Activated T-cell treated with anti-CD3 and anti-CD28 coated beads, Interleukin-2, amount 50 U/mL, for 72 hours (primary cell): ENCODE data around the gene TBC1D2B. TPM values are rescaled to one million over a fixed set of nuclear protein-coding genes. Genes with fewer than 3 reads are reported as not detected.

Source experiments
- ATAC-seq, 2 donors: fragments of 150-1000 bp; cut with Tn5 transposase; replicated peaks in 1 of 2; 2 replicates each; pipeline ENCODE4 v1.10.0; 2021; ENCODE audit warnings: moderate library complexity in 2 of 2, mild to moderate bottlenecking in 1 of 2
- DNase-seq, 2 donors: peaks; one replicate each; pipeline ENCODE4 v3.0.0; 2021 to 2022; ENCODE audit warnings: mixed read lengths in 1 of 2
- H3K27ac Mint-ChIP-seq: one replicate; pipeline ENCODE4 v1.8.0; 2022; ENCODE audit warnings: mild to moderate bottlenecking, moderate library complexity, mixed read lengths
- H3K27me3 Mint-ChIP-seq: one replicate; pipeline ENCODE4 v1.8.0; 2022; ENCODE audit warnings: low read depth, mixed read lengths
- H3K36me3 Mint-ChIP-seq, 2 donors: one replicate each; pipeline ENCODE4 v1.8.0; 2022; ENCODE audit warnings: mixed read lengths in 2 of 2, mild to moderate bottlenecking in 1 of 2; ENCODE audit not compliant: insufficient read depth in 2 of 2
- H3K4me1 Mint-ChIP-seq: one replicate; pipeline ENCODE4 v1.8.0; 2022; ENCODE audit warnings: low read depth, mixed read lengths
- H3K4me3 Mint-ChIP-seq, 2 donors: one replicate each; pipeline ENCODE4 v1.8.0; 2022; ENCODE audit warnings: mild to moderate bottlenecking in 2 of 2, mixed read lengths in 2 of 2, moderate library complexity in 2 of 2
- H3K9me3 Mint-ChIP-seq, 2 donors: one replicate each; pipeline ENCODE4 v1.8.0; 2022; ENCODE audit warnings: mixed read lengths in 2 of 2
- total RNA-seq, 2 donors: library from RNA; stranded (reverse); gene quantifications; one replicate each; pipeline ENCODE4 v1.2.3, GENCODE V29; 2022

The TBC1D2B gene
- total RNA-seq, 2 donors from 2014 or later: 67.8 to 75.0 TPM

DNA sequence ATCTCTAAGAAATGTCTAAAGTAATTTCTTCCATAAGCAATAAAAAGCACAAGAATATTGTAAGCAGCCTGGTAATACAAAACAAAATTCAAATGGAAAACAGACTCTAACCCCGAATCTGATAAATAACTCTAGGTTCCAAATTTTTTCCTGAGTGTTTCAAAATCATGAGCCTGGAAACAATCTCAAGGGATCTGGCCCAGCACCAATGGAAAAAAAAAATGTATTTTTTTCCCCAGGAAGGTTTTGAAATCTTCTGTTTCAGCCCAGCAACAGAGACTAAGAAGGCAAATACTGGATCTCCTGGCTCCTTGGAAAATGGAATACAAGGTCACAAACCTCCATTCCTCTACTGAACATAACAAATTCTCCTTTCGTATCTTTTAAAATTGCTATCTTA, 13.0 kb downstream of the TBC1D2B start:
- Mint-ChIP-seq H3K27ac (no peak overlapping the region), H3K4me3 (no peak overlapping the region), H3K36me3 (no peaks in the 10 kb centered on the region), H3K27me3 (no peaks in the 10 kb centered on the region), H3K9me3 (no peaks in the 10 kb centered on the region), H3K4me1 (peaks cover 17% of the 10 kb centered on the region)
- ATAC-seq (no peak), DNase-seq (no peak)

DNA sequence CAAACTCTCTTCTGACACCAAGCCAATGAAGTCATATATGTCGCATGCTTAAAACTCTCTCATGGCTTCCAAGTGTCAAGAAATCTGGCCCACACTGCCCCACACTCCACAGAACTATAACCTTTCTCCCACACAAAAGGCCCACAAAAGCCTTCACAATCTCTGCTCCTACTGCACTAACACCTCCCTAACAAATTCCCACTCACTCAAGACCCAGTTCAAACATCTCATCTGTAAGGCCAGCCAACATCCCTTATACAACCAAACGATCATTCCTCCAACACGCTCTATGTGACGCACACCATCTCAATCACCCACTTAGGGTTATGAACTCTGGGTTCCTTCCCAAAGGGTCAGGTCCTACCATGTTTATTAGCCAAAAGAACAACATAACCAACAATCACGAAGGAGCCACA, 13.5 kb downstream of the TBC1D2B start:
- Mint-ChIP-seq H3K27me3 (no peaks in the 10 kb centered on the region), H3K4me3 (no peak overlapping the region), H3K4me1 (peaks cover 22% of the 10 kb centered on the region), H3K27ac (no peak overlapping the region), H3K36me3 (no peaks in the 10 kb centered on the region), H3K9me3 (no peaks in the 10 kb centered on the region)
- no peak for DNase-seq
- ATAC-seq: no peak

DNA sequence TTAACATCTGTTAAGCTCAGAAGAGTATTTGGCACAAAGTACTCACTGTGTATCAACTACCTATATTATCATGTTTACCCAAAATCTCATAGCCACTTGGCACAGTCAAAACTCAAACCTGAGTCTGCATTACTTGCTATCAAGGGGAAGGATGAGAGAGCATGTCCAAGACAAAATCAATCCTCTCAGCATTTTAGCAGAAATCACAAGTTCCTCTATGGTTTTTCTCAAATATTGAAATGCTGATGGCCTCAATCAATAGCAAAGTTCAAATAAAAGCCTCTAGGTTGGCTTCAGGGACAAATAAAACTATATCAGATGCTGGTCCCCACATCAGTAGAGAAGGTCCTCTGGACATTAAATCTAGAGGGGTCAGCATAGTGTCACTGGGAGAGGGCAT, 14.3 kb downstream of the TBC1D2B start:
- Mint-ChIP-seq H3K27ac (peak overlapping the region; percentile 74), H3K9me3 (no peaks in the 10 kb centered on the region), H3K27me3 (no peaks in the 10 kb centered on the region), H3K36me3 (no peaks in the 10 kb centered on the region), H3K4me3 (peak overlapping the region; percentile 29 to 58), H3K4me1 (peaks cover 30% of the 10 kb centered on the region)
- DNase-seq: no peak
- peak in 1 of 2 donors; percentile 13 for ATAC-seq

DNA sequence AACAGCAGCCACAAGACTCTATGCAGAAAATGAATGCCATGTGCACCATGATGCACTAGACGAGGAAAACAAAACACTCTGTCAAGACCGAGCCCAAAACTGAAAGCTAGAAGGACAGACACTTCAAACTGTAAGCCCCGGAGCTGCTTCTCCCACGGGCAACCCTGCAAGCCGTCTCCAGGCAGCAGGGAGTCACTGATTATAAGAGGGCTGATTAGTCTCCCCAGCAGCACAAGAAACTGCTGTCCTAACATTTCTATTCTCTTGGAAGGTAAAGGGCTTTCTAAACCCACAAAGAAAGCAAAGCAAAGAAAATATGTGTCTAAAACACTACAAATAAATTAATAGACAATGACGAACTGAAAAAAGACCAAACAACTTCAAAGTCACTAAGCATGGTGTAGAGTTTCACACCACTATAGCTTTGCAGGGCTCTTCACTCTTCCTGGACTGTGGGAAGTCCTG, 15.5 kb downstream of the TBC1D2B start:
- H3K36me3 Mint-ChIP-seq: no peaks in the 10 kb centered on the region
- peaks cover 42% of the 10 kb centered on the region for H3K4me1 Mint-ChIP-seq
- ATAC-seq: peak; percentile 54 to 66
- H3K27me3 Mint-ChIP-seq: no peaks in the 10 kb centered on the region
- peak overlapping the region; percentile 45 for H3K27ac Mint-ChIP-seq
- peak; percentile 37 to 39 for DNase-seq
- no peaks in the 10 kb centered on the region for H3K9me3 Mint-ChIP-seq
- peak overlapping the region; percentile 79 for H3K4me3 Mint-ChIP-seq

DNA sequence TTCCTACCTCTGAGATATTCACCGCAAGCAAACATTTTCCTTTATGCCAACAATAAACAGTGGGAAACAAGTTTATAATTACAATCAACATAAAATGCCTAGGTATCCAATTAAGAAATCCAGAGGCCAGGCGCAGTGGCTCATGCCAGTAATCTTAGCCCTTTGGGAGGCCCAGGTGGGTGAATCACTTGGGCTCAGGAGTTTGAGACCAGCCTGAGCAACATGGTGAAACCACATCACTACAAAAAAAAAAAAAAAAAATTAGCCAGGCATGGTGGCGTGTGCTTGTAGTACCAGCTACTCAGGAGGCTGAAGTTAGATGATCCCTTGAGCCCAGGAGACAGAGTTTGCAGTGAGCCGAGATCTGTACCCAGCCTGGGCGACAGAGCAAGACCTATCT, 17.3 kb downstream of the TBC1D2B start:
- no peaks in the 10 kb centered on the region for H3K9me3 Mint-ChIP-seq
- peak overlapping the region; percentile 7 to 37 for H3K4me3 Mint-ChIP-seq
- no peaks in the 10 kb centered on the region for H3K27me3 Mint-ChIP-seq
- peak; percentile 59 to 71 for ATAC-seq
- peak overlapping the region; percentile 46 for H3K27ac Mint-ChIP-seq
- H3K36me3 Mint-ChIP-seq: no peaks in the 10 kb centered on the region
- peaks cover 60% of the 10 kb centered on the region for H3K4me1 Mint-ChIP-seq
- DNase-seq: peak in 1 of 2 donors; percentile 55

DNA sequence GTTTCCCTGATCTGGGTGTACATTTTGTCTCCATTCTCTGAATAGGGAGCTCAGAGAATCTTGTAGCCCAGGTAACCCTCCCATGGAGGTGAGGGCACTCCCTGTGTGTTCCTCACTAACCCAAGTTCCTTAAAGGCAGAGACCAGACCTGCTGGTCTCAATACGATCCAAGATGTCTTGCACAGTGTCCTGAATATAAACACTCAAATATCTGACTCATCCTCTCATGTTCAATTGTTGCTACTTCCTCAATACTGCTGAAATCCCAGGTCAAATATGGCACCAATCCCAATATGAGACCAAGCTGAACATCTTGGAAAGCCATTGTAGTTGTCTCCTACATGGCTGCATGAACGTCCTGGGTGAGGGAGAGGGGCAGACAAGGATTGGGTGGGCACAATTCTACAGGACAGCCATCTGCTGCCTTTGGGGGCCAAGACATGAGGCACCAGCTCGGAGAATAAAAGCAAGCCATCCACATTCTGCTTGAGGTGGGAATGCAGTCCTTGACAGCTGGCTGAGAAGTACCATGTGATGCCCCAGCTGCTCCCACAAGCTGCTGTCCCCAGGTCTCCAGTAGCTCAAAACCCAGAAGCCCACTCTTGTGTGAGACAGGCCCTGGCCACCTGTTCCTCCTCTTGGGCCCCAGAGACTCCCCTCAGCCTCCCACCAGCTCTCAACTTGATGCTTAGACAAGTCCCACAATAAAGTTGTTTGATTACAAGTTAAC, 18.2 kb downstream of the TBC1D2B start:
- H3K27ac Mint-ChIP-seq: peak overlapping the region; percentile 46

DNA sequence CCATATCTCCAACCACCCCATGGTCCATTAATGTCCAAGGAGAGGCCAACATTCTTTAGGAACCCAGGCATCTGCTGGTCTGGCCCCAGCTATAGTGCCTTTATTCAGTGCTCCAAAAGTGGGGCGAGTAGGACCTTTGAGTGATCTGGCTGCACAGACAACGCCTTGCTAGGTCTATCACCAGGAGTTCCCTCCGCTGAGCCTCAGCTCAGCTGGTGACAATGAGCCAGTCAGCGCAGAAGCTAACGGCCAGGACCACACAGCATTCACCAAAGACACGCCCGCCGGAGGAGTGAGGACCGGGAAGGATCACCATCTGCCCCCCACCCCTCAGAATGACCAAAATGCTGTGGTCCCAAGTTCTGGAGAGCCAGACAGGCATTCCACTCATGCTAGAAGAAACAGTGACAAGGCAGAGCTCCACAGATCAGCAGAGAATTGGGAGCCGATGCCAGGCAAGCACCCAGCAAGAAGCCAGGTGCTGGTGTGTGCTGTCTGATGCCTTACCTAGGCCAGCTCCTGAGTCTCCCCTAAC, 19.0 kb downstream of the TBC1D2B start:
- ATAC-seq: no peak
- Mint-ChIP-seq H3K9me3 (no peaks in the 10 kb centered on the region), H3K27me3 (no peaks in the 10 kb centered on the region), H3K4me3 (no peak overlapping the region), H3K27ac (no peak overlapping the region), H3K4me1 (peaks cover 75% of the 10 kb centered on the region), H3K36me3 (peaks cover 0 to 4% of the 10 kb centered on the region in 2 donors)
- DNase-seq: no peak

More for the DNA sequence above, 18.2 kb downstream of the TBC1D2B start:
- peak overlapping the region; percentile 9 to 16 for H3K4me3 Mint-ChIP-seq
- no peaks in the 10 kb centered on the region for H3K9me3 Mint-ChIP-seq
- H3K36me3 Mint-ChIP-seq: peaks cover 0 to 4% of the 10 kb centered on the region in 2 donors
- DNase-seq: no peak
- H3K4me1 Mint-ChIP-seq: peaks cover 66% of the 10 kb centered on the region
- H3K27me3 Mint-ChIP-seq: no peaks in the 10 kb centered on the region
- no peak for ATAC-seq

DNA sequence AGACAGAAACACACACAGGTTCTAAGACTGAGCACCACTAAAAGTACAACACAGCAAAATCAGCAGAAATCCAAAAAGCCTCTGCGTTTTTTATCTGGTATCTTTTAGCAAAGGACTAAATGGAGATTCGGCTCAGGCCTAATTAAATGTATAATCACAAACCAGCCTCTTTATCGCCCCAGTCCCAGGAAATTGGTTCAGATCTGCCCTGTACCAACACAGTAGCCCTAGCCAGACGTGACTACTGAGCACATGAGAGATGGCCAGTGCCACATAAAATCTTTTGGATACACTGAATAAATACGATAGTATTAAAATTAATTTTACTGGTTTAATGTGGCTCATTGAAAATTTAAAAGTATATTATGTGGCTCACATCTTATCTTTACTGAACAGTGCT, 19.7 kb downstream of the TBC1D2B start:
- Mint-ChIP-seq H3K4me3 (no peak overlapping the region), H3K9me3 (no peaks in the 10 kb centered on the region), H3K36me3 (peaks cover 0 to 9% of the 10 kb centered on the region in 2 donors), H3K27me3 (no peaks in the 10 kb centered on the region), H3K27ac (peak overlapping the region; percentile 61), H3K4me1 (peaks cover 81% of the 10 kb centered on the region)
- DNase-seq: no peak
- ATAC-seq: no peak

DNA sequence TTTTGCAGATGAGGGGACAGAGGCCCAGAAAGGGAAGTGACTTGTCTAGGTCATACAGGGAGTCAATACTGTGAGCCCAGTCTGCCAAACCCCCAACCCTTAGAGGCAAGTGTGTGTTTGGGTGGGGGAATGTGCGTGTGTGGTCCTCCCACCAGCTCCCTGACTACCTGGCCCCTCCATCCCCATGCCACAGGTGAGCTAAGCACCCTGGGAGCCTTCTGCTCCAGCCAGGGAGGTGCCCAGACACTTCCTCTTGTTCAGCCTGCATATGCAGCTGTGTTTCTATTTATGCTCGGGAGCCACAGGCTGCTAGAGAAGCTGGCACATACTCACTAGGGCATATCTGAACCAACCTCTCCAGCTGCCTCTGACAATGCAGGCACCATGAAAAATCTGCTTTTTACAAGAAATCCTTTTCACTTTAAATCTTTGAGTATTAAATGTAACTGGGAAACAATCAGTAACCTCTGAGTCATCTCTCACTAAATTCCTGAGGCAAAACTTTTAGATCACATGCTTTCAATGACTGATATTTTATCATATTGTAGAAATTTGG, 20.7 kb downstream of the TBC1D2B start:
- no peaks in the 10 kb centered on the region for H3K27me3 Mint-ChIP-seq
- H3K4me1 Mint-ChIP-seq: peaks cover 91% of the 10 kb centered on the region
- ATAC-seq: peak; percentile 15 to 25
- peak overlapping the region; percentile 72 for H3K27ac Mint-ChIP-seq
- no peak for DNase-seq
- peak overlapping the region; percentile 43 to 58 for H3K4me3 Mint-ChIP-seq
- no peaks in the 10 kb centered on the region for H3K9me3 Mint-ChIP-seq
- peaks cover 0 to 11% of the 10 kb centered on the region in 2 donors for H3K36me3 Mint-ChIP-seq

DNA sequence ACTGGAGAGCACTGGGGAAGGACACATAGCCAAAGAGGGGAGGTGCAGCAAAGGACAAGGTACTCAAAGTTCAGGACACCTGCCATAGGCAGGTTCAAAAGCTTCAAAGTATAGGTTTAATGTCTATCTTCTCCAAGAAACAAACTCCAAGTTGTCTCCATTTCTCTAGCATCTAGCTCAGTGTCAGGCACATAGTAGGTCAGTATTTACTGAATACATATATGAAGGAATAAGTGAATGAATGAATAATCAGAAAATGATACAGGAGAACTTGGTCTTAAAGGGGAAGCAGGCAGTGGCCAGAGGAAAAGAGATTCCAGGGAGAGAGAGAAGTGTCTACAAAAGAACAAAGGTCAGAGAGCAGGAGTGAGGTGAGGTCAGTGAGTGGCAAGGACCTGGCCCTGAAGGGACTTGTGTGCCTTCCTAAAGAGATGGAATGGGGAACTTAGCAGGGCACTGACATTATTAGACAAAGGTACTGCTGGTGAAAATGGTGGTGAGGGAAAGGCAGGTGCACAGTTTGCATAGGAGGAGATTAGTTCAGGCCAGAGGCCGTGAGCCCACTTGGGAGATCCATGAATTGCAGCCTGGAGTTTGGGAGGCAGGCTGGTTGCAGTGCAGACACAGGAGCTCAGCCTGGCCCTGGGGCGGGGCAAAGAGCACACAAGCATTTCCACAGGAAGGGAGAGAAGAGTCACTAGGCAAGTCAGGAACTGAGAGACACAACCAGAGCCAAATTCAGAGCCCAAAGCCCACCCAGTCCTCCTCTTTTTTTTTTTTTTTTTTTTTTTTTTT, 21.4 kb downstream of the TBC1D2B start:
- Mint-ChIP-seq H3K9me3 (no peaks in the 10 kb centered on the region), H3K36me3 (peaks cover 0 to 11% of the 10 kb centered on the region in 2 donors), H3K4me3 (peak overlapping the region; percentile 7 to 58), H3K4me1 (peaks cover 97% of the 10 kb centered on the region), H3K27ac (peak overlapping the region; percentile 80), H3K27me3 (no peaks in the 10 kb centered on the region)
- ATAC-seq: peak in 1 of 2 donors; percentile 17
- DNase-seq: no peak

DNA sequence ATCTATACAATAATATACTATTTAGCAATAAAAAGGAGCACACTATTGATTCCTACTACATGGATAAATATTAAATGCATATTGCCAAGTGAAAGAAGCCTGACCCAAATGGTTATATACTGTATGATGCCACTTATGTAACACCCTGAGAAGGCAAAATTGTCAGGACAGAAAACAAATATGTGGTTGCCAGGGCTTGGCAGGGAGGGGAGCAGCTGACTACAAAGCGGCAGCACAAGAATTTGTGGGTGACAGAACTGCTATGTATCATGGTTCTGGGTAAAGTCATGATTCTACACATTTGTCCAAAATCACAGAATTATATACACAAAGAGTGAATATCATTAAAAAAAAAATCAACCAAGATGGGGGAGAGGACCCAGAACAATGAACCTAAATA, 22.5 kb downstream of the TBC1D2B start:
- Mint-ChIP-seq H3K9me3 (no peaks in the 10 kb centered on the region), H3K27ac (peak overlapping the region; percentile 35), H3K4me3 (peak overlapping the region in 1 of 2 donors; percentile 7), H3K36me3 (peaks cover 0 to 11% of the 10 kb centered on the region in 2 donors), H3K27me3 (no peaks in the 10 kb centered on the region), H3K4me1 (peaks cover 97% of the 10 kb centered on the region)
- DNase-seq (no peak), ATAC-seq (no peak)

DNA sequence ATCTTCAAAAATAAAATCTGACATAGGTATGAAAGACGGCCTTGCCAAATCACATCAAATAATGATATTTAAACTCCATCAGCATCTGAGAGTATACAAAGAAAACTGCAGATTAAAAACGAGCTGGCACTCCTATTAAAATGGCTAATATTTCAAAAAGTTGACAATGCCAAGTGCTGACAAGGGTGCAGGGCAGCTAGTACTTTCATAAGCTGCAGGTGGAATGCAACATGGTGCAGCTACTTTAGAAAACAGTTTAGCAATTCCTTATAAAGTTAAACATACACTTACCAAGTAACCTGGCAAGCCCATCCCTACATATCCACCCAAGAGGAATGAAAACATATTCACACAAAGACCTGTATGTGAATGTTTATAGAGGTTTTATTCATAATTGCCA, 23.0 kb downstream of the TBC1D2B start:
- no peak for DNase-seq

DNA sequence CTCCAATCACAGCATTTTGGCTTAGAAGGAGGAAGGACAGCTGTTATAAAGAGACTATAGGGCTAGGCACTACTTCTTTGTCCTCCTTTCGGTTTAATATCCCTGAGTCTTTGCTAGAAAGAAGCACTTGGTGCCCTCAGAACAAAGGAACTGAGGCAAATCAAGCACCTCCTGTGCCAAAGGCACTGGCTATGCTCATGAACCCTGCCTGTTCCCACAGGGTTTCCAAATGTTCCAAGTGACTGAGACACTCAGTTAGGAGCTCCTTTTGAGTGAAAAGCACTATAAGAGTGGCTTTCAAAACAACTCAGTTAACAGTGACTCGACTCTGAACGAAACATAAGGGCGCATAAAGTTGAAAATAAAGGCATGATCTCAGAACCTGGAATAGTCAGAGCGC, 25.0 kb downstream of the TBC1D2B start:
- no peaks in the 10 kb centered on the region for H3K27me3 Mint-ChIP-seq
- DNase-seq (no peak), ATAC-seq (peak; percentile 7 to 33)
- H3K36me3 Mint-ChIP-seq: peaks cover 0 to 11% of the 10 kb centered on the region in 2 donors
- H3K4me1 Mint-ChIP-seq: peaks cover 97% of the 10 kb centered on the region
- no peaks in the 10 kb centered on the region for H3K9me3 Mint-ChIP-seq
- peak overlapping the region; percentile 75 for H3K27ac Mint-ChIP-seq
- peak overlapping the region; percentile 59 to 74 for H3K4me3 Mint-ChIP-seq

More for the DNA sequence above, 23.0 kb downstream of the TBC1D2B start:
- peaks cover 0 to 11% of the 10 kb centered on the region in 2 donors for H3K36me3 Mint-ChIP-seq
- no peaks in the 10 kb centered on the region for H3K27me3 Mint-ChIP-seq
- no peak for ATAC-seq
- no peak overlapping the region for H3K27ac Mint-ChIP-seq
- H3K4me1 Mint-ChIP-seq: peaks cover 97% of the 10 kb centered on the region
- H3K9me3 Mint-ChIP-seq: no peaks in the 10 kb centered on the region
- no peak overlapping the region for H3K4me3 Mint-ChIP-seq
